Gastroesophageal sphincter (tissue), 4 donors: ENCODE data around the gene HMGN2. TPM values are rescaled to one million over a fixed set of nuclear protein-coding genes. Genes with fewer than 3 reads are reported as not detected.

Experiments used
- ATAC-seq: fragments of 150-250 bp; one replicate; pipeline ENCODE4 v1.9.1; 2016; ENCODE audit warnings: mild to moderate bottlenecking, moderate library complexity
- H3K27ac ChIP-seq, 4 donors: fragments of 200-600 bp; sonication (generic) in 3 of 4; 1 replicate in 3 of 4; 2 replicates in 1 of 4; pipeline ENCODE4 v1.5.1; 2016 to 2019
- H3K27me3 ChIP-seq: fragments of 200-600 bp; sonication (generic); one replicate; pipeline ENCODE4 v1.5.1; 2019
- H3K36me3 ChIP-seq, 2 donors: fragments of 200-600 bp; sonication (generic); one replicate each; pipeline ENCODE4 v1.5.1; 2019; ENCODE audit warnings: control low read depth in 1 of 2
- H3K4me1 ChIP-seq, 3 donors: fragments of 200-600 bp; sonication (generic); 1 replicate in 2 of 3; 2 replicates in 1 of 3; pipeline ENCODE4 v1.5.1; 2016 to 2019; ENCODE audit warnings: control low read depth in 2 of 3
- H3K4me3 ChIP-seq, 2 donors: fragments of 200-600 bp; sonication (generic); one replicate each; pipeline ENCODE4 v1.5.1; 2019; ENCODE audit warnings: mild to moderate bottlenecking in 1 of 2, moderate library complexity in 1 of 2
- H3K9me3 ChIP-seq, 3 donors: fragments of 200-600 bp; sonication (generic); one replicate each; pipeline ENCODE4 v1.5.1; 2017 to 2019; ENCODE audit warnings: control low read depth in 2 of 3
- EP300 ChIP-seq: sonication (generic); formaldehyde crosslinking; IDR thresholded peaks from one replicate; pipeline ENCODE4 v1.6.1; 2017; ENCODE audit warnings: antibody characterized with exemption, mild to moderate bottlenecking
- POLR2A ChIP-seq, 2 donors: fragments of 450-650 bp; IDR thresholded peaks; one replicate each; pipeline ENCODE4 v1.6.1; 2017; ENCODE audit warnings: antibody characterized with exemption in 2 of 2, mild to moderate bottlenecking in 2 of 2, moderate library complexity in 1 of 2
- POLR2AphosphoS5 ChIP-seq: sonication (generic); formaldehyde crosslinking; IDR thresholded peaks from one replicate; pipeline ENCODE4 v1.6.1; 2017; ENCODE audit warnings: antibody characterized with exemption
- WGBS, 2 donors: methylation state at CpG; one replicate each; pipeline ENCODE4 v1.1.5; 2018; ENCODE audit warnings: low coverage in 1 of 2; 5-methylcytosine and 5-hydroxymethylcytosine counted together
- total RNA-seq, 4 donors: library from RNA; depleted of rRNA; stranded (reverse); fragments of >200 nt; gene quantifications; one replicate each; pipeline ENCODE4 v1.1.0, GENCODE V29; 2016
- TF ChIP-seq, protein P1 (sequence below), 4 experiments: fragments of 200-600 bp in 2 of 4; fragments of 450-650 bp in 2 of 4; sonication (generic) in 1 of 4; IDR thresholded peaks; one replicate each; pipeline ENCODE4 v1.5.1; 2017 to 2019; ENCODE audit warnings: antibody characterized with exemption in 4 of 4, mild to moderate bottlenecking in 2 of 4, moderate library complexity in 2 of 4

Gene HMGN2
- total RNA-seq, 4 donors from 2014 or later, result 128 to 288 (median 252) TPM

- Histone ChIP-seq H3K9me3 (no peaks in the 10 kb centered on the region), H3K36me3 (peaks cover 0 to 98% of the 10 kb centered on the region in 2 donors), H3K4me1 (no peaks in the 10 kb centered on the region), H3K27me3 (no peaks in the 10 kb centered on the region), H3K27ac (no peak overlapping the region), H3K4me3 (no peak overlapping the region)
- WGBS, 2 donors, result 63% methylated on average over 3 of the region's 3 CpGs; no CpG with 5 or more reads in 1 of the 2 donors
- TF ChIP-seq, protein P1, sequence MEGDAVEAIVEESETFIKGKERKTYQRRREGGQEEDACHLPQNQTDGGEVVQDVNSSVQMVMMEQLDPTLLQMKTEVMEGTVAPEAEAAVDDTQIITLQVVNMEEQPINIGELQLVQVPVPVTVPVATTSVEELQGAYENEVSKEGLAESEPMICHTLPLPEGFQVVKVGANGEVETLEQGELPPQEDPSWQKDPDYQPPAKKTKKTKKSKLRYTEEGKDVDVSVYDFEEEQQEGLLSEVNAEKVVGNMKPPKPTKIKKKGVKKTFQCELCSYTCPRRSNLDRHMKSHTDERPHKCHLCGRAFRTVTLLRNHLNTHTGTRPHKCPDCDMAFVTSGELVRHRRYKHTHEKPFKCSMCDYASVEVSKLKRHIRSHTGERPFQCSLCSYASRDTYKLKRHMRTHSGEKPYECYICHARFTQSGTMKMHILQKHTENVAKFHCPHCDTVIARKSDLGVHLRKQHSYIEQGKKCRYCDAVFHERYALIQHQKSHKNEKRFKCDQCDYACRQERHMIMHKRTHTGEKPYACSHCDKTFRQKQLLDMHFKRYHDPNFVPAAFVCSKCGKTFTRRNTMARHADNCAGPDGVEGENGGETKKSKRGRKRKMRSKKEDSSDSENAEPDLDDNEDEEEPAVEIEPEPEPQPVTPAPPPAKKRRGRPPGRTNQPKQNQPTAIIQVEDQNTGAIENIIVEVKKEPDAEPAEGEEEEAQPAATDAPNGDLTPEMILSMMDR (IDR thresholded peaks at IDR 0.05), result no peak
- TF ChIP-seq POLR2A (IDR thresholded peaks at IDR 0.05), result no peak
- TF ChIP-seq POLR2AphosphoS5, result no peak
- TF ChIP-seq EP300, result no peak
- no peak for ATAC-seq
Measured at GRCh38 chr1:26459573-26460031, 12.6 kb upstream of the HMGN2 start.

GRCh38 chr1:26468911-26469310 is 3.3 kb upstream of the HMGN2 start:
- WGBS, 2 donors, result 70% methylated on average over 2 of the region's 10 CpGs; no CpG with 5 or more reads in 1 of the 2 donors
- Histone ChIP-seq H3K27ac (no peak overlapping the region), H3K4me1 (peaks cover 0 to 27% (median 13%) of the 10 kb centered on the region in 3 donors), H3K36me3 (peaks cover 0 to 61% of the 10 kb centered on the region in 2 donors), H3K27me3 (no peaks in the 10 kb centered on the region), H3K4me3 (no peak overlapping the region), H3K9me3 (no peaks in the 10 kb centered on the region)
- no peak for ATAC-seq
- no peak for TF ChIP-seq POLR2A (IDR thresholded peaks at IDR 0.05)
- TF ChIP-seq EP300, result no peak
- TF ChIP-seq, protein P1 (IDR thresholded peaks at IDR 0.05), result no peak
- TF ChIP-seq POLR2AphosphoS5, result no peak

- H3K36me3 ChIP-seq, result peaks cover 0 to 61% of the 10 kb centered on the region in 2 donors
- H3K27ac ChIP-seq, result no peak overlapping the region
- no peak overlapping the region for H3K4me3 ChIP-seq
- no peaks in the 10 kb centered on the region for H3K27me3 ChIP-seq
- WGBS, 2 donors, result 83 to 100% methylated on average over 1 of the region's 5 CpGs
- peaks cover 0 to 33% (median 15%) of the 10 kb centered on the region in 3 donors for H3K4me1 ChIP-seq
- ATAC-seq, result no peak
- TF ChIP-seq POLR2AphosphoS5 (no peak), EP300 (no peak), POLR2A (IDR thresholded peaks at IDR 0.05) (no peak)
- TF ChIP-seq, protein P1 (IDR thresholded peaks at IDR 0.05), result no peak
- no peaks in the 10 kb centered on the region for H3K9me3 ChIP-seq
Measured at GRCh38 chr1:26469558-26469957, 2.7 kb upstream of the HMGN2 start.

GRCh38 chr1:26470878-26471497 is 1.3 kb upstream of the HMGN2 start:
- peak overlapping the region in 1 of 2 donors; percentile 100 for H3K4me3 ChIP-seq
- H3K27ac ChIP-seq, result peak overlapping the region in 2 of 4 donors; percentile 99 to 100
- H3K36me3 ChIP-seq, result peaks cover 0 to 54% of the 10 kb centered on the region in 2 donors
- 39 to 46% methylated on average over 9 to 13 of the region's 14 CpGs for WGBS, 2 donors
- no peaks in the 10 kb centered on the region for H3K27me3 ChIP-seq
- TF ChIP-seq POLR2A (IDR thresholded peaks at IDR 0.05) (no peak), POLR2AphosphoS5 (no peak), EP300 (no peak)
- TF ChIP-seq, protein P1 (IDR thresholded peaks at IDR 0.05), result no peak
- no peak for ATAC-seq
- H3K9me3 ChIP-seq, result no peaks in the 10 kb centered on the region
- peaks cover 0 to 37% (median 15%) of the 10 kb centered on the region in 3 donors for H3K4me1 ChIP-seq
